Small intestine (tissue), 4 donors: ENCODE results near the gene CCL16. TPM values are rescaled to one million over a fixed set of nuclear protein-coding genes. Genes with fewer than 3 reads are reported as not detected.

Source experiments
- polyA plus RNA-seq, 4 donors: library from polyadenylated mRNA; stranded (reverse) in 3 of 4; unstranded in 1 of 4; fragments of 200-250 nt in 3 of 4; fragments of 120-200 nt in 1 of 4; gene quantifications; one replicate each; pipeline versions ENCODE4 v1.2.1 to v1.2.3, GENCODE V29; 2013
- donor health status: healthy with polysubstance abuse.
- donor health status: Bipolar disorder and iron deficiency.
- donor health status: healthy.

CCL16 gene
- polyA plus RNA-seq, 4 donors: 0.19 to 0.21 TPM; not detected in 2

Other genes with a start within 250 kb of the CCL16 start
- gene RASL10B, start 249.9 kb downstream of the CCL16 start, polyA plus RNA-seq: 1 to 10 TPM in 2 of 4 donors, under 1 TPM in 2; 0.27 to 1.9 (median 1.1) TPM
- gene GAS2L2, start 228.3 kb downstream of the CCL16 start, polyA plus RNA-seq: under 1 TPM in 2 of 4 donors, not detected in 2; 0.03 TPM
- under 1 TPM in 1 of 4 donors, not detected in 3; 0.15 TPM for gene C17orf50, start 220.6 kb downstream of the CCL16 start, polyA plus RNA-seq
- 10 to 100 TPM in 3 of 4 donors, 1 to 10 TPM in 1; 3.0 to 30.5 (median 24.0) TPM for gene MMP28, start 185.9 kb downstream of the CCL16 start, polyA plus RNA-seq
- 100 to 1,000 TPM in 3 of 4 donors, 10 to 100 TPM in 1; 70.3 to 166 (median 123) TPM for gene TAF15, start 172.0 kb downstream of the CCL16 start, polyA plus RNA-seq
- under 1 TPM in 1 of 4 donors, not detected in 3; 0.01 TPM for gene HEATR9, start 112.6 kb downstream of the CCL16 start, polyA plus RNA-seq
- 10 to 100 TPM in 1 of 4 donors, 1 to 10 TPM in 3; 4.0 to 44.0 (median 6.3) TPM for gene CCL5, start 101.1 kb downstream of the CCL16 start, polyA plus RNA-seq
- gene RDM1, start 50.7 kb downstream of the CCL16 start, polyA plus RNA-seq: 1 to 10 TPM in 3 of 4 donors, not detected in 1; 1.9 to 4.5 (median 4.5) TPM
- gene LYZL6, start 37.8 kb downstream of the CCL16 start, polyA plus RNA-seq: under 1 TPM in 1 of 4 donors, not detected in 3; 0.04 TPM
- gene CCL14, start 5.2 kb upstream of the CCL16 start, polyA plus RNA-seq: 10 to 100 TPM in 1 of 4 donors, 1 to 10 TPM in 3; 5.4 to 61.9 (median 6.3) TPM
- 10 to 100 TPM; 22.6 to 72.7 (median 53.2) TPM for gene CCL15, start 20.1 kb upstream of the CCL16 start, polyA plus RNA-seq
- gene CCL23, start 36.5 kb upstream of the CCL16 start, polyA plus RNA-seq: 10 to 100 TPM in 1 of 4 donors, 1 to 10 TPM in 2, not detected in 1; 1.6 to 22.9 (median 1.9) TPM
- 10 to 100 TPM in 1 of 4 donors, 1 to 10 TPM in 1, under 1 TPM in 2; 0.24 to 17.9 (median 1.0) TPM for gene CCL18, start 82.8 kb upstream of the CCL16 start, polyA plus RNA-seq
- gene CCL3, start 108.6 kb upstream of the CCL16 start, polyA plus RNA-seq: 1 to 10 TPM; 1.8 to 4.9 (median 3.3) TPM
- gene CCL4, start 122.3 kb upstream of the CCL16 start, polyA plus RNA-seq: 1 to 10 TPM; 2.7 to 6.2 (median 3.5) TPM
- gene TBC1D3B, start 195.1 kb upstream of the CCL16 start, polyA plus RNA-seq: 1 to 10 TPM; 1.8 to 6.5 (median 4.5) TPM
- 1 to 10 TPM in 2 of 4 donors, under 1 TPM in 1, not detected in 1; 0.15 to 3.3 (median 1.9) TPM for gene CCL3L1, start 215.3 kb upstream of the CCL16 start, polyA plus RNA-seq
- 1 to 10 TPM in 2 of 4 donors, under 1 TPM in 1, not detected in 1; 0.43 to 5.9 (median 3.2) TPM for gene CCL4L2, start 229.6 kb upstream of the CCL16 start, polyA plus RNA-seq